HG03139 (cell line): Measurements from ENCODE around the gene SLC36A3.
"Not testable (repeated sequence)": the region's sequence is repeated elsewhere in the genome, so short reads cannot be mapped to it uniquely, and the experiment has no call there.

Source experiments
- ATAC-seq: cut with Tn5 transposase; IDR thresholded peaks from one replicate; pipeline ENCODE4 v1.9.1; 2021; ENCODE audit not compliant: unreplicated experiment

SLC36A3 gene

DNA sequence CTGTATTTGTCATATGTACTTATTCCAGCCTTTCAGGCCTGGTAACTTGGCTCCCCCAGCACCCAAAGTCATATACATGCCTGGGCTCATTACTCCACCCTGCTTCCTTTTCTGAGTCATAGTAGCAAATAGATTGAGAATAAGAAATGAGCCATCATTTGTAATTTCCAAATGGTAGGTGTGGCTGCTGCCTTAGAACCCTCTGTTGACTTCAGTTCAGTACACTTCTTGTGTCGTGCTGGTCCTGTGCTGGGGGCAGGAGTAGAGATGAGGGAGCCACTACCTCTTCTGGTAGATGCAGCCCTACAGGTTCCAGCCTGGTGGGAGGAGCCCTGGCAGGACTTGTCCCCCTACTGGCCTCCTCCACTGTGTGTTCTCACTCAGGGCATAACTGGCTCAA is 39.5 kb downstream of the SLC36A3 start:
- ATAC-seq: no peak

DNA sequence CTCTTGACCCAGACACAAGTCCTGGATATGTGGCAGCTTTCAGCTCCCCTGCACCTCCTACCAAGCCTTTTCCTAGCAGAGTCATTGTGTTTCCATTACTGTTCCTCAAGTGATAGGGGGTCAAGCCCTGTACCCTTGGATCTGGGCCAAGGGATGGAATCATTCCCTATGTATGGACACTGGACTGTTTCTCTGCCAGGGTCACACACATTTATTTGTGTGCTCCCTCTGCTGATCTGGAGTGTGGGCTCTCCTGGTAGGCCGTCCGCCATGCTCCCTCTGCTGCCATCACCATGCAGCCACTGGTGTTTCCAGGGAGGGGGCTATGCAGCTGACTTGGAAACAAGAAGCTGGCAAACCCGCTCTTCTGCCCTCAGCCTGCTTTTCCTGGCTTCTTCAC is 41.0 kb downstream of the SLC36A3 start:
- ATAC-seq: no peak

DNA sequence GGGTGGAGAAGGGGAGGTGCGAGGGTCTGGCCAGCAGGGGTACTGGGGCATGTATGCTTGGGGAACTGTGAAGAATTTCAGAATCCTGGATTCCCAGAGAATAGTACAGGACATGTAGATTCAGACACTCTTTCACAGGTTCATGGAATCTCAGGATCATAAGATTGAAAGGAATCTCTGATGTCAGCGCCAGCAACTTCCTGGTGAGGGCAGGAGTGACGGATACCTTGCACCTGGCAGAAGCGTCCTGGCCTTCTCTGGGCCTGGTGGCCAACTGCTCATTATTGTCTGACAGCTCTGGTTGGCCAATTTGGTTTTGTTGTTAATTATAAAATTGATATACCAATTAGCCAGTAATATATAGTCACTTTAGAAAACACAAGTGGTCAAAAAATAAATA is 43.6 kb downstream of the SLC36A3 start:
- no peak for ATAC-seq

DNA sequence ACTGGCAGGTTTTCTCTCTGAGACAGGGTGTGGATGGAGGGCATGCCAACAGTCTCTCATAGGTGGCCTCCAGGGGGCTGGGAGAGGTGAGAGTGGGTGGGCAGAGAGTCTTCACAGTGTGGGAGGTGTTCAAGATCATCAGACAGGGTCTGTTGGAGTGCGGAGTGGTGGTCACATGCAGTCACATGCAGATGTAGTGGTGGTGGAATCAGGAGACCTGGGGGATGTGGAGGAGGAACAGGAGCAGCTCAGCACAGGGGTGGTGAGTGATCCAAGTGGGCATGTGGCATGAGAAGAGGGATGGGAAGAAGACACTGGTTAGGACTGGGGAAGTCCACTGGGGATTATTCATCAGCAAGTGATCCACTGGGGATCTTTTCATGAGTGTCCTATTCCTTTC is 44.8 kb downstream of the SLC36A3 start:
- no peak for ATAC-seq

DNA sequence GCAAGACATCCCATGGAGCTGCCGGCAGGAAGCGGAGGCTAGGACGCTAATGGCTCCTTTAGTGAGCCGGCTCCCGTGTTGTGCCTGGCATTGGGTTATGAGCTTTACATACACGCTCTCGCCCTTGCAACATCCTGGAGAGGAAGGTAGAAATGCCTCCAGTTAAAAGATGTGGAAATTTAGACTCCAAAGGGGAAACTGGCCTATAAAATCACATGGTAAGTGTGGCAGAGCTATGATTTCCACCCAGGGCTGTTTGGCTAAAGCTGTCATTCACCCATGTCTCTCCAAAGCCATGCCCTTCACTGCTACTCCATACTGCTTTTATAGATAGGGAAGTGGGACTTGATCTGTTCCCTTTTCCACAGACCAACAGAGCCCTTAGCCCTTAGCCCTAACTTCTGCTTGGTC is 45.4 kb downstream of the SLC36A3 start:
- no peak for ATAC-seq

DNA sequence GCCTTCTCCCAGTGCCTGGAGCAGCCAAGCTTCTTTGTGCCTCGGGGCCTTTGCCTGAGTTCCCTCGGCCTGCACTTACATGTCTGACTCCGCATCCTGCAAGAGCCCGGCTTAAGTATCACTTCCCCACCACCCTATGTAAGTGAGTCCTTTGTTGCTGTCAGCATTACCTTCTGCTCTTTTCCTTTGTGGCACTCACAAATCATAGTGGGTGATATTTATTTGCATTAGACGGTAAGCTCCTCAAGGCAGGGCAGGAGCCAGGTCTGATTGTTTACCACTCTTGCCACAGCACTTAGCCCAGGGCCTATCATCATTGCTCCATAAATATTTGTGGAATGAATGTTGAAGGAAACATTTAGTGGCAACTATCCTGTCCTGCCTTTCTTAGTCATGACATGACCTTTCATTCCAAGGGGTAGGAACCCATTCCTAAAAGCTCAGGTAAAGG is 45.8 kb downstream of the SLC36A3 start:
- peak; percentile 27 for ATAC-seq

DNA sequence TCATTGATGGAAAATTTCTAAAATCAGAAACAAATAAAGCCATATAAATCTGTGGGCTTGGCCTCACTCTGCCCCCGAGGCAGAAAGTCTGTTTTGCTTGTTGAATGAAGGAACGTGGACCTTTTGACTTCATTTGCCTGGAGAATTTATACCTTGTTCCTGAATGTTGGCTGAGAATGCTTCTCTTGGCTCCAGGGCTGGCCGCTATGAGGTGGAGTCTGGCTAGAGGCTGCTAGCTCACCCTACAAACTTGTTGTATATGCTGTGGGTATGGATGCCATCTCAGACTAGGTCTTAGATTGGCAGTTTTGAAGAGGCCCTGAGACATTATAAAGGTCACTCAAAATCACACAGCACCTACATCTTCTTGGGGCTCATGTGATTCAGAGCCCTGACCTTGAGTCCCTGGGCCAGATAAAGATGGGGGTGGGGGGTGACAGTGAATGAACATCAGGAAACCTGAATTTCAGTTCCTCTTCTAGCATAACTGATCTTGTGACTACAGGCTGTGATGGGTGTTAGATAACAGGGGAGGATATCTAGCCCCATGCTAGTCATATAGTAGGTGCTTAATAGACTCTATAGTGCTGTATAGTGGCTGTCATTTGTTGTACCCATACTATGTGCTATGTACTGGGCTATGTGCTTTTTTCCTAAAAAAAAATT is 47.8 kb downstream of the SLC36A3 start:
- ATAC-seq: peak; percentile 36

DNA sequence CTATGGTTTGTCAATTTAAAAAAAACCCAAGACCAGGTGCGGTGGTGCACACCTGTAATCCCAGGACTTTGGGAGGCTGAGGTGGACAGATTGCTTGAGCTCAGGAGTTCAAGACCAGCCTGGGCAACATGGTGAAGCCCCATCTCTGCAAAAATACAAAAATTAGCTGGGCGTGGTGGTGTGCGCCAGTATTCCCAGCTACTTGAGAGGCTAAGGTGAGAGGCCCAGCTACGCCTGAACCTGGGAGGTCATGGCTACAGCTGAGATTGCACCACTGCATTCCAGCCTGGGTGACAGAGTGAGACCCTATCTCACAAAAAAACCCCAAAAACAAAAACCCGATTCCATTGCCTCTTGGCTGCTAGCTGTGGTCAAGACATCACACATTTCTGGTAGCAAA is 48.6 kb downstream of the SLC36A3 start:
- not testable (repeated sequence) for ATAC-seq

DNA sequence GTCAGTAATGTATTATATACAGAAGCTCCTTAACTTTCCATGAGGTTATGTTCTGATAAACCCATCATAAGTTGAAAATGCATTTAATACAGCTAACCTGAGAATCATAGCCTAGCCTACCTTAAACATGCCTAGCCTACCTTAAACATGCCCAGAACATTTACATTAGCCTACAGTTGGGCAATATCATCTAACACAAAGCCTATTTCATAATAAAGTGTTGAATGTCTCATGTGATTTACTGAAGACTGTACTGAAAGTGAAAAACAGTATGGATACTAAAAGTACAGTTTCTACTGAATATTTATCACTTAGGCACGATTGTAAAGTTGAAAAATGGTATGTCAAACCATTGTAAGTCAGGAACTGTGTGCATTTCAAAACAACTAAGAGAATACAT is 49.0 kb downstream of the SLC36A3 start:
- no peak for ATAC-seq

DNA sequence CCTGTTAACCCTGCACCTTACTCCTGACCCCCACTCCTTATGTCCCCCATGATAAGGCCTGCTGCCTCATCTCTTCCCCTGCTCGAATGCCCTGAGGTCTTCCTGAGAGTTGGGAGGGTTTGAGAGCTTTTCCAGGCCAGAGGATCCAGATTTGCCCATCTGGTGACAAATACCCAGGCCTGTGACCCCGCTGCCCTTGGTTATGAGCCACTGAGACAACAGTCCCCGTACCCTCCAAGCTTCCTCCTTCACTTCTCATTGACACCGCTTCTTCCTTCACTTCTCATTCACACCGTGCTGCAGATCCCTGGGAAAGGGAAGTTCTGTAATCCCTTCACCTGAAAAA is 50.0 kb downstream of the SLC36A3 start:
- no peak for ATAC-seq

DNA sequence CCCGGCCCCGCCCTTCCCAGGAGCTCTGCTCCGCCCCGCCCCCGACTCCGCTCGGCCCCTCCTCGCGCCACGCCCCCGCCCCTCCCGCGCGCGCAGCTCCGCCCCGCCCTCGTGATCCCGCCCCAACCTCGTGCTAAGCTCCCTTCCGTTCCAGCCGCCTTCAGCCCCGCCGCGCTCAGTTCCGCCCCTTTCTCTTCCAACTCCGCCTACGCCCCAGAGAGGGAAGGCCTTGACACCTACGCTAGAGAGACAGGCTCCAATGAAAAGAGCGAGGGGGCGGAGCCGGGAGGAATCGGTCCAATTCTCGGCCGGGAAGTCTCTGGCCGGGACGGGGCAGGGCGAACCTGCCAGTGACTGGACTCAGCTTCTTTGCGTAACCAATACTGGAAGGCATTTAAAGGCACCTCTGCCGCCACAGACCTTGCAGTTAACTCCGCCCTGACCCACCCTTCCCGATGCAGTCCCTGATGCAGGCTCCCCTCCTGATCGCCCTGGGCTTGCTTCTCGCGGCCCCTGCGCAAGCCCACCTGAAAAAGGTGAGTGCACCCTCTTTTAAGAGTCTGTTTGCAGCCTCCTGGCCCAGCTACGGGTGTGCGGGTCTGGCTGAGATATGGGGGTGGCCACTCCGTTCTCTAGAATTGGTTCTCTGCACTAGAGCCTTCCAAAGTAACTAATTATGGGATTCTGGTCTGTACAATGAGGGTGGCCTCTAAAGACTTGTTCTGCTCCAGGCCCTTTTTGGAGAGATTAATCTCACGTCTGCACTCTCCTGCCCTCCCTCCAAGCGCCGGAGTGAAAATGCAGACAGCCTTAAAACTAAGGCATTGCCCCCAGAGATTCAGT is 50.6 kb downstream of the SLC36A3 start, which contains the start of gene GM2A:
Gene GM2A, plus strand, starts transcription at position 424 of the 843 bp plus-strand sequence. Its CDS starts 32 bp downstream, at position 456.
- ATAC-seq: peak; percentile 82

DNA sequence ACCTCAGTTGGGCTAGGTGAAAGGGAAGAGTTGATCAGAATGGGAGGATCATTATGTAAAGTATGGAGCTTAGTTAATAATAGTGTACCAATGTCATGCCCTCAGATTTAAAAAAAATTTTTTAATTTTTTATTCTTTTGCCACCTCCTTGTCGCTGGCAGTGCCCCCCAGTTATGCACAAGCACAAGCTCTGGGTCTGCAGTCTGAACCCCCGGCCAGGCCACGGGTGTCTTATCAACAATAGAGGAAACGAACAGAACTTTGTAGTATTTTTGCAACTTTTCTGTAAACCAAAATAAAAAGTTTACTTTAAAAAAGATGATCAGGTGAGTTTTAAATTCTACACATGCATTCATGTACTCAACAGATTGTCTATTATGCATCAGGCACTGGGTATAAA is 51.9 kb downstream of the SLC36A3 start:
- no peak for ATAC-seq

DNA sequence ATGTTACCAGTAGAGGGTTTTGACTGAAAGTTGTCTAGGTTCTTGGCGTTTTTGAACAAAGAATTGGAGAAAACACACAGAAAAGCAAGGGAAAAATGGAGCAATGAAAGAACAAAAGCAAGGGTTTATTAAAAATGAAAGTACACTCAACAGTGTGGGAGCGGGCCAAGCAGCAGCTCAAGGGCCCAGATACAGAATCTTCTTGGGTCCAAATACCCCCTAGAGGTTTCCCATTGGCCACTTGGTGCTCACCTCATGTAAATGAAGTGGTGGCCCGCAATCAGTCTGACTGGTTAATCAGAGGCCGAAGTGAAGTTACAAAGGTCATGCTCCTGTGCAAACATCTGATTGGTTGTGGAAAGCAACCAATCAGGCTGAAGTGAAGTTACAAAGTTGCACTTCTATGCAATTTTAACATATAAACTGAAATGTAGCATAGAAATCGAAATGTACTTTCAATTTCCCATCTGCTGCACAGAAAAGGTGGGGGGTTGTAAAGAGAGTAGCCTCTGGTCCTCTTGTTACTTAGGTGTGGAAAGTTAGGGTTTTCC is 52.5 kb downstream of the SLC36A3 start:
- no peak for ATAC-seq

DNA sequence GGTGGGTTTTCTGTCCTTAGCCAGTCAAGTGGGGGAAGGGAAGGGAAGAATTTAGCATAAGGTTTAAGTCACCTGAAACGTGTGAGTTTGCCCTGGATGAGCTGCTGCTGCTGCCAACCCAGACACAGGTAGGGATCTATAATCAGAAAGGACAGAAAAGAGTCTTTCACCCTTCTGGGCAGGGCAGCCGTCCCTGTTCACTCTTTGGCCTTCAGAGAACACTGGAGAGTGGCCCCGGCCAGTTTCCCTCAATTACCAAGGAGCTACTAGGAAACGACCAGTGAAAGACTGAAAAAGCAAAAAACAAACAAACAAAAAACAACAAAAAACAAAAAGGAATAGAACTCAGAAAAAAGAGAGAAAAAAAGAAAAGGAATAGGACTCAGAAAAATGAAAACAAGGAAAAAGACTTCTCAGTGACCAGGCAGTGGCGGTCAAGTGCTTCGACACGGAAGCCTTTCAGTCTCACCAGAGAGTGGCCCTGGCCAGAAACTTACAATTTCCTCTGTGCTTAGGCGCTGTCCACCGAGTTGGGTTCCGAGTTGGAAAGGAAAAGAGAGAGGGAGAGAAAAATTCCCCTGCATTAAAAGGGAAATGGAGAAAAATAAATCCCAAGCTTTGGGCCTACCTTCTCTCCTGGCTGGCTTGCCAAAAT is 53.1 kb downstream of the SLC36A3 start:
- no peak for ATAC-seq

DNA sequence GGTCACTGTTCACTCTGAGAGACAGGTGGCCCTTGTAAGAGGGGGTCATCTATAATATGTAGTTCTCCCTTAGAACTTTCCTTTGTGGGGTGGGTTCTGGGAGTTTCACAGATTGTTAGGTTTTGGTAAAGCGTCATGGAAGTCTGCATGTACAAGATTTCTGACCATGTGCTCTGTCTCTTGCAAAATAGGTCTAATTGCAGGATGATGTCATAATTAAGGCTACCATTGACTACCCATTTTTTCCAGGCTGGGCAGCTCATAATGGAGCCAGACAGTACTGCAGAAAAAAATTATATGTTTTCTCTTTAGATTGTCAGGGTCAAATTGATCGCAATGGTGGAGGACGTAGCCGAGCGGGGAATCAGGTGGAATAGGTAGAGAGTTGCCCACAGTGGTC is 54.3 kb downstream of the SLC36A3 start:
- no peak for ATAC-seq

DNA sequence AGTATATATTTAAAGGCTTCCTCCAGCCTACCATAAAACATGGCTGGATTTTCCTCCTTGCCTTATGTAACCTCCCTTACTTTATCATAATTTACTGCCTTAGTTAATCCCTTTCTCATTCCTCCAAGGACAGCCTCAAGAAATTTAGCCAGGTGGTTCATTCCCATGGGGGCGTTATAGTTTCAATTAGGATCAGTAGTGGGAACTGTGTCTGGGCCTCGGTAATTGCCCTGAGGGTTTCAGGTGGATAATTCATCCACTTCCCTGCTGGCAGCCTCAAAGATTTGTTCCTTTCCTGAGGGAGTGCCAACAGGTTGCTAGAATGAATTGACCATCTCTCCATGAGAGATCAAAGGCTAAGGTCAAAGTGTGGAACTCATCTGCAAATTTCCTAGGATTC is 54.9 kb downstream of the SLC36A3 start:
- ATAC-seq: no peak

DNA sequence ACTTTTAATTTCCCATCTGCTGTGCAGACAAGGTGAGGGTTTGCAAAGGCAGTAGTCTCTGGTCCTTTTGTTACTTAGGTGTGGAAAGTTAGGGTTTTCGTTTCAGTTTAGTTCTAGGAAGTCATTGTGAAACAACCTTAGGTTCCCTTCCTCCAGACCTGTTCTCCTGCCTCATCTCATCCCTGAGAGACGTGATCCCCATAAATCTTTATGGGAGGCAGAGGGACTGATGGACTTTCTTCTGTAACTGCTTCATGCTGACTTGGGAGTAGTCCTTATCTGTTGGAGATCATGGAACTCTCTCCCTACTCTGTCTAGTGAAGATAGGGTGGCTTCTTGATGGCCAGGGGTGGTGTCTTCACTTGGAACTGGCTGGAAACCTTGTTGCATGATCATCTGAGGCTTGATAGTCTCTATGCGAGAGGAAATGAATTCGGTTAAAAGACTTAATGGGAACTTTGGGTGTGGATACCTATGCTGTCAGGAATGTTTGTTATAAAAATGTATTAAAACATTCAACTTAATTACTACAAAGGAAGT is 57.8 kb downstream of the SLC36A3 start:
- no peak for ATAC-seq

DNA sequence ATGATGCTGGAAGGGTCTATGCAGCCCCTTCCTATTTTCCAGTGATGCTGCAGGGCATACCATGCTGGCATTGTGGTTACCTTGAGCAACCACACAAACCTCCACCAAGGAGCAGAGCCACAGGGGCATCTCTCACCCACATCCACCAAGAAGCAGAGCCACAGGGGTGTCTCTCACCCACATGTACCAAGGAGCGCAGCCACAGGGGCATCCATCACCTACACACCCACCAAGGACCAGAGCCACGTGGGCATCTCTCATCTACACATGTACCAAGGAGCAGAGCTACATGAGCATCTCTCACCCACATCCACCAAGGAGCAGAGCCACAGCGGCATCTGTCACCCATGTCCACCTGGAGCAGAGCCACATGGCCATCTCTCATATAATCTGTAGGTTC is 59.4 kb downstream of the SLC36A3 start:
- ATAC-seq: no peak

DNA sequence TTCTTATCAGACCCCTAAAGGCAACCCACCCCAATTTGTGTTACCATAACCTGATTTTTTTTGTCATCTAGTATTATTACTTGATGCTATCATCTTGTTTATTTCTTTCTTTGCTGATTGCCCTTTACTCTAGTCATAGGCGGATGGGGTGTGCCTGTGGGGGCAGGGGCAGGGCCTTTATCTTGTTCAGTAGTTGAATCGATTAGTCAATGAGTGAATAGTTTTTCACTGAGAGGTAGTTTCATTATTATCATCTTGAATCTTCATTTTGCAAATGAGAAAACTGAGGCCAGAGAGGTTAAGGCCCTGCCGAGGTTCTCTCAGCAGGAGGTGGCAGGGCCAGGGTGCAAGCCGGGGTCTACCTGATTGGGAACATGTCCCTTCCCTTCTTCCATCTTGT is 60.0 kb downstream of the SLC36A3 start:
- no peak for ATAC-seq

DNA sequence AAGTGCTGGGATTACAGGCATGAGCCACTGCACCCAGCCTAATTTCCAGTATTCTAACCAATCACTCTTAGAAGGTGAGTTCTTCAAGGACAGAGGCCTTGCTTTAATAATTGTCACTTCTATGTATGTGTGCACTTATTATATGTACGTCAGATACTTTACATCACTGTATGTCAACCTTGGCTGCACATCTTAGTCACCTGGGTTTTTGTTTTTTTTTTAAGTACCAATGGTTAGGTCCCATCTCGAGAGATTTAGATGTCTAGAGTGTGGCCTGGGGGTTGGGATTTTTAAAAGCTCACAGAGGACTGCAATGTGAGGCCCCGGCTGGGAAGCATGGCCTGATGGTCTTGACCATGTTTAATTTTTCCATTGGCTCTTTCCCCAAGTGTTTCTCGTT is 60.4 kb downstream of the SLC36A3 start:
- no peak for ATAC-seq

DNA sequence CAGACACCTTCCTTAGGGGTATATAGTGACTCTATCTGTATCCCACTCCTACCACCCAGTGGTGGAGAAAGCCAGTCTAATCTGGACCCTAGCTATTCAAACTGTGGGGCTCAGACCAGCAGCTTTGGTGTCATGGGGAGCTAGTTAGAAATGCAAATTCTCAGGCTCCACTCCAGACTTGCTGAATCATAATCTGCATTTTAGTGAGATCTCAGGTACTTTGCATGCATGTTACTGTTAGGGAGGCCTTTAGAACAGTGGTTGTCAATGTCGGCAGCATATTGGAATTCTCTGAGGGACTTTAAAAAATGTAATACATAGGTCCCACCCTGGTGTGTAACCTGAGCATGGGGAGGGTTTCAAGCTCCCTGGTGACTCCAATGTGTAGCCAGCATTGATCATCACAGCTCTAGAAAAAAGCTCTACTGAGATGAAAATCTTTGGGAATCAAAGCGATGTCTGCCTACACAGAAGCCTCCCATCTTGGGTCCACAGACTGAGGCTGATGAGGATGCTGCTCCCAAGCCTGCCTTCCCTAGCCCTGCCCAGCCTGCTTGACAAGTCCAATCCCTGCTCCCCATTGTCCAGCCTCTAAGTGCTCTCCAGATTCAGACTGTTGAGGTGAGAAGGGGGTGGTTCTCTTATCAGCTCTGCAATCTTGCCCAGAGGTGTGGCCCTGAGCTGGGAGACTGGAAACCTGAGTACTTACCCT is 62.5 kb downstream of the SLC36A3 start:
- no peak for ATAC-seq
